Osteocyte (in vitro differentiated cells): ENCODE data around the gene EPHB2. TPM values are rescaled to one million over a fixed set of nuclear protein-coding genes. Genes with fewer than 3 reads are reported as not detected.
A peak's percentile ranks its signal among the peaks of the same experiment; 100 is the strongest.
"Not testable (repeated sequence)": the region's sequence is repeated elsewhere in the genome, so short reads cannot be mapped to it uniquely, and the experiment has no call there.

Experiments
- DNase-seq: peaks from one replicate; pipeline ENCODE4 v3.0.0; 2021; ENCODE audit warnings: mixed read lengths; ENCODE audit not compliant: unreplicated experiment; ENCODE audit errors: extremely low spot score
- H3K27ac Mint-ChIP-seq: one replicate; pipeline ENCODE4 v1.8.0; 2021; ENCODE audit warnings: mild to moderate bottlenecking, mixed read lengths; ENCODE audit not compliant: unreplicated experiment
- H3K27me3 Mint-ChIP-seq: one replicate; pipeline ENCODE4 v1.8.0; 2021; ENCODE audit warnings: mixed read lengths; ENCODE audit not compliant: unreplicated experiment
- H3K36me3 Mint-ChIP-seq: one replicate; pipeline ENCODE4 v1.8.0; 2021; ENCODE audit warnings: mixed read lengths; ENCODE audit not compliant: unreplicated experiment
- H3K4me1 Mint-ChIP-seq: one replicate; pipeline ENCODE4 v1.8.0; 2021; ENCODE audit warnings: mixed read lengths; ENCODE audit not compliant: unreplicated experiment
- H3K4me3 Mint-ChIP-seq: one replicate; pipeline ENCODE4 v1.8.0; 2021; ENCODE audit warnings: mild to moderate bottlenecking, moderate library complexity, mixed read lengths; ENCODE audit not compliant: unreplicated experiment
- H3K9me3 Mint-ChIP-seq: one replicate; pipeline ENCODE4 v1.8.0; 2021; ENCODE audit warnings: mixed read lengths; ENCODE audit not compliant: unreplicated experiment
- CTCF ChIP-seq: fragments of 200-600 bp; sonication (generic); IDR thresholded peaks from 2 replicates; pipeline ENCODE4 v1.5.0; 2021; ENCODE audit warnings: antibody characterized with exemption, mild to moderate bottlenecking, moderate library complexity
- total RNA-seq: library from RNA; stranded (reverse); gene quantifications from 2 replicates; pipeline ENCODE4 v1.2.1, GENCODE V29; 2021

Gene EPHB2
- total RNA-seq, 1 donor from 2014 or later: 32.5 TPM

- no peak for DNase-seq
- no peak overlapping the region for H3K4me3 Mint-ChIP-seq
- H3K9me3 Mint-ChIP-seq: no peaks in the 10 kb centered on the region
- no peak overlapping the region for H3K27ac Mint-ChIP-seq
- no peaks in the 10 kb centered on the region for H3K4me1 Mint-ChIP-seq
- TF ChIP-seq CTCF: no peak
- H3K27me3 Mint-ChIP-seq: peaks cover 71% of the 10 kb centered on the region
- H3K36me3 Mint-ChIP-seq: no peaks in the 10 kb centered on the region
Observed at GRCh38 chr1:22666412-22666811, 44.2 kb upstream of the EPHB2 start.

- not testable (repeated sequence) for DNase-seq, H3K27ac Mint-ChIP-seq, H3K9me3 Mint-ChIP-seq, H3K36me3 Mint-ChIP-seq, H3K4me3 Mint-ChIP-seq, H3K4me1 Mint-ChIP-seq
- H3K27me3 Mint-ChIP-seq: peaks cover 75% of the 10 kb centered on the region
Observed at GRCh38 chr1:22668840-22669239, 41.8 kb upstream of the EPHB2 start.

GRCh38 chr1:22670352-22670975 lies 40.2 kb upstream of the EPHB2 start:
- TF ChIP-seq CTCF: no peak
- DNase-seq: no peak
- Mint-ChIP-seq H3K36me3 (no peaks in the 10 kb centered on the region), H3K27ac (no peak overlapping the region), H3K4me1 (peaks cover 2% of the 10 kb centered on the region), H3K4me3 (no peak overlapping the region), H3K9me3 (no peaks in the 10 kb centered on the region), H3K27me3 (peaks cover 76% of the 10 kb centered on the region)

- Mint-ChIP-seq H3K27ac (no peak overlapping the region), H3K9me3 (no peaks in the 10 kb centered on the region), H3K36me3 (no peaks in the 10 kb centered on the region), H3K4me3 (no peak overlapping the region), H3K4me1 (peaks cover 2% of the 10 kb centered on the region), H3K27me3 (peaks cover 72% of the 10 kb centered on the region)
- no peak for DNase-seq
- no peak for TF ChIP-seq CTCF
Observed at GRCh38 chr1:22671999-22672398, 38.6 kb upstream of the EPHB2 start.

- no peak overlapping the region for H3K4me3 Mint-ChIP-seq
- peaks cover 2% of the 10 kb centered on the region for H3K4me1 Mint-ChIP-seq
- H3K27ac Mint-ChIP-seq: no peak overlapping the region
- no peak for DNase-seq
- H3K9me3 Mint-ChIP-seq: no peaks in the 10 kb centered on the region
- H3K36me3 Mint-ChIP-seq: no peaks in the 10 kb centered on the region
- TF ChIP-seq CTCF: peak; percentile 89
- peaks cover 55% of the 10 kb centered on the region for H3K27me3 Mint-ChIP-seq
Observed at GRCh38 chr1:22673486-22674409, 36.9 kb upstream of the EPHB2 start.
